NT2/D1 (cell line): Measurements from ENCODE around the gene GALNT9.

Source experiments
- DNase-seq: peaks from one replicate; pipeline ENCODE4 v3.0.0-alpha.2; 2011; ENCODE audit warnings: low read depth, low spot score
- H3K27me3 ChIP-seq: 2 replicates; pipeline ENCODE4 v1.6.0; 2011; ENCODE audit warnings: mild to moderate bottlenecking; ENCODE audit not compliant: insufficient read length, insufficient read depth
- H3K36me3 ChIP-seq: 2 replicates; pipeline ENCODE4 v1.6.1; 2011; ENCODE audit warnings: mild to moderate bottlenecking, low read length, mixed read lengths; ENCODE audit not compliant: insufficient read depth, insufficient read length
- H3K4me1 ChIP-seq: 2 replicates; pipeline ENCODE4 v1.5.1; 2011; ENCODE audit not compliant: insufficient read depth, insufficient read length
- H3K4me3 ChIP-seq: 2 replicates; pipeline ENCODE4 v1.5.1; 2011; ENCODE audit warnings: low read depth; ENCODE audit not compliant: insufficient read length
- H3K9ac ChIP-seq: 2 replicates; pipeline ENCODE4 v1.6.0; 2011; ENCODE audit warnings: low read depth; ENCODE audit not compliant: insufficient read length
- H3K9me3 ChIP-seq: 2 replicates; pipeline ENCODE4 v1.5.1; 2011; ENCODE audit warnings: mild to moderate bottlenecking, low read length; ENCODE audit not compliant: insufficient read depth
- SUZ12 ChIP-seq: IDR thresholded peaks from 2 replicates; pipeline ENCODE4 v1.6.1; 2011; ENCODE audit not compliant: insufficient read length, insufficient read depth; ENCODE audit errors: extremely low read depth
- YY1 ChIP-seq: IDR thresholded peaks from 2 replicates; pipeline ENCODE4 v1.6.1; 2011; ENCODE audit not compliant: insufficient read length, insufficient read depth
- ZNF274 ChIP-seq: IDR thresholded peaks from 2 replicates; pipeline ENCODE4 v1.6.1; 2011; ENCODE audit warnings: mild to moderate bottlenecking, low read depth, low read length

The GALNT9 gene

GRCh38 chr12:132208153-132208823 is 121.1 kb downstream of the GALNT9 start:
- Histone ChIP-seq H3K4me3 (no peak overlapping the region), H3K9me3 (peaks cover 11% of the 10 kb centered on the region; the same call in 1 of the 2 replicates), H3K36me3 (no peaks in the 10 kb centered on the region), H3K27me3 (peaks cover 82% of the 10 kb centered on the region), H3K4me1 (no peaks in the 10 kb centered on the region), H3K9ac (no peak overlapping the region)
- no peak for DNase-seq
- TF ChIP-seq YY1 (no peak), ZNF274 (no peak), SUZ12 (no peak)

DNA sequence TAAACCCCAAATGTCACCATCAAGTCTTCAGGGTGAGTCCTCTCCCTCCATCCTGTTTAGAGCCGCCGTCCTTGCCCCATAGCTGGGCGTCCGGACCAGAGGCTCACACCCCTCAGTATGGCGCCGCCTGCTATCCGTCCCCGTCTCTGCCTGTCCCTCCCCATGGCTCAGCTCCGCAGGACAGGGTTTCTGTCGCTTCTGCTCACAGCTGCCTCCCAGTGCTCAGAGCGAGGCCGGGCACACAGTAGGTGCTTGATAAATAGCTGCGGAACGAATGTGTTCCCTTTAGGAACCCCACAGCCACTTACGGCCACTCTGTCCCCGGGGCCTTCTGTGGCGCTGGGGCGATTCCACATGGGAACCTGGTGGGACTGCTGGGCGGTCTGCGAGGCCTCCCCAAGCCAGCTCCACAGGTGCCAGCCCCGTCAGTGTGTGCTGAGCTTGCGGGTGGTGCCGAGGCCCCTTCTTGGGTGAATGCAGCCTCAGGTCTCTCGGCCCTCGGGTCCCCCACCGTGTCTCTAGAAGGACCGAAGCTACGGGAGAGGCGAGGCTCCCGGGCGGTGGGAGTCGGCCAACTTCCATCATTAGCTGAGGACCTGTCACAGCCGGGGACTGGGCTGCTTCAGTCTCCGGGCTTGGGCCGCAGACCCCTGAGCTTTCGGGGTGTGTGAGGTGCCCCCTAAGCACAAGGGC is 122.2 kb downstream of the GALNT9 start:
- H3K27me3 ChIP-seq: peaks cover 85% of the 10 kb centered on the region
- no peak overlapping the region for H3K4me3 ChIP-seq
- no peaks in the 10 kb centered on the region for H3K36me3 ChIP-seq
- no peak overlapping the region for H3K9ac ChIP-seq
- no peaks in the 10 kb centered on the region for H3K4me1 ChIP-seq
- no peak for TF ChIP-seq ZNF274
- TF ChIP-seq SUZ12: no peak
- no peak for TF ChIP-seq YY1
- DNase-seq: no peak
- peaks cover 11% of the 10 kb centered on the region; the same call in 1 of the 2 replicates for H3K9me3 ChIP-seq

- peaks cover 85% of the 10 kb centered on the region for H3K27me3 ChIP-seq
- no peak overlapping the region for H3K9ac ChIP-seq
- H3K36me3 ChIP-seq: no peaks in the 10 kb centered on the region
- H3K4me3 ChIP-seq: no peak overlapping the region
- no peak for DNase-seq
- no peaks in the 10 kb centered on the region for H3K4me1 ChIP-seq
- TF ChIP-seq YY1: no peak
- no peak for TF ChIP-seq SUZ12
- no peak for TF ChIP-seq ZNF274
- peaks cover 11% of the 10 kb centered on the region; the same call in 1 of the 2 replicates for H3K9me3 ChIP-seq
Measured at GRCh38 chr12:132206046-132206434, 123.3 kb downstream of the GALNT9 start.

DNA sequence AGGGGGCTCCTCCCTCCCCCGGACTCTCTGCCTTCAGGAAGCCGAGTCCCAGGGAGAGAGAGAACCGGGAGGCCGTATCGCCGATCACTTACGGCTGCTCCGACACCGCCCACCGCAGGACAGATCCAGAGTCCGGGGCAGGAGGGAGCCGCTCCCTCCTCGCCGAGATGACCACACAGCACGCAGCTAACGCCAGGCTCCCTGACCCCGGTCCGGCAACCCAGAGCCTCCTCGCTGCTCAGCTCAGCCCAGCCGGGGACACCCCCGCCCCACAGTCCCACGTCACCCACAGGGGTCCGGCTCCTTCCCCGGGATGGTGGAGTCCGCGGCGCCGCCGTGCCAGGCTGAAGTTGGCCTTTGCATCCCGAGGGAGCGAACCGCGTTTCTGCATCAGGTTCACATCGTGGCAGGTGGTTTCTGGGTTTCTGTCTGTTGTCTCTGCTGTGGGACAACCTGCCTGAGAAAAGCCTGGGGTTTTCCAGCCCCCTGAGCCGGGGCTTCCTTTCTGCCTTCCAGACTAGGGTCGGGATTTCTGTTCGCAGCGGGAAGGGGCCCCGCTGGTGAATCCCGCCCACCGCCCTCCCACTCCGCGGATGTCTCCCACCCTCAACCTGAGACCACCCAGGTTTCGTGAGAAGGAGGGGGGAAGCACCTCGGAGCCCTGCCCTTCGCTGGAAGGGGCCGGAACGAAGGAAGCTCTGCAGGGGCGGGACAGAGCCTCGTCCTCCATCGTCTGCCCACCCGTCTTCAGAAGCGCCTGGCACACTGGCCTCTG is 123.9 kb downstream of the GALNT9 start:
- Histone ChIP-seq H3K36me3 (no peaks in the 10 kb centered on the region), H3K9me3 (peaks cover 11% of the 10 kb centered on the region; the same call in 1 of the 2 replicates), H3K9ac (no peak overlapping the region), H3K27me3 (peaks cover 85% of the 10 kb centered on the region), H3K4me1 (no peaks in the 10 kb centered on the region), H3K4me3 (no peak overlapping the region)
- no peak for DNase-seq
- no peak for TF ChIP-seq YY1
- no peak for TF ChIP-seq SUZ12
- no peak for TF ChIP-seq ZNF274

GRCh38 chr12:132204793-132205270 is 124.6 kb downstream of the GALNT9 start:
- no peaks in the 10 kb centered on the region for H3K4me1 ChIP-seq
- peaks cover 85% of the 10 kb centered on the region for H3K27me3 ChIP-seq
- no peak for TF ChIP-seq ZNF274
- TF ChIP-seq SUZ12: no peak
- TF ChIP-seq YY1: no peak
- no peaks in the 10 kb centered on the region for H3K36me3 ChIP-seq
- no peak for DNase-seq
- H3K4me3 ChIP-seq: no peak overlapping the region
- no peak overlapping the region for H3K9ac ChIP-seq
- H3K9me3 ChIP-seq: peaks cover 11% of the 10 kb centered on the region; the same call in 1 of the 2 replicates

GRCh38 chr12:132204063-132204792 is 125.2 kb downstream of the GALNT9 start:
- H3K9ac ChIP-seq: no peak overlapping the region

More at GRCh38 chr12:132204063-132204792, 125.2 kb downstream of the GALNT9 start:
- no peaks in the 10 kb centered on the region for H3K4me1 ChIP-seq
- peaks cover 11% of the 10 kb centered on the region; the same call in 1 of the 2 replicates for H3K9me3 ChIP-seq
- no peaks in the 10 kb centered on the region for H3K36me3 ChIP-seq
- no peak for DNase-seq
- H3K27me3 ChIP-seq: peaks cover 85% of the 10 kb centered on the region
- TF ChIP-seq SUZ12: no peak
- no peak for TF ChIP-seq YY1
- no peak for TF ChIP-seq ZNF274
- no peak overlapping the region for H3K4me3 ChIP-seq
